Stromal cell of bone marrow (primary cell): ENCODE results near the gene TMUB1.

Source experiments
- DNase-seq: peaks from one replicate; pipeline ENCODE4 v3.0.0-alpha.2; 2012; ENCODE audit warnings: low read depth

TMUB1 gene

DNA sequence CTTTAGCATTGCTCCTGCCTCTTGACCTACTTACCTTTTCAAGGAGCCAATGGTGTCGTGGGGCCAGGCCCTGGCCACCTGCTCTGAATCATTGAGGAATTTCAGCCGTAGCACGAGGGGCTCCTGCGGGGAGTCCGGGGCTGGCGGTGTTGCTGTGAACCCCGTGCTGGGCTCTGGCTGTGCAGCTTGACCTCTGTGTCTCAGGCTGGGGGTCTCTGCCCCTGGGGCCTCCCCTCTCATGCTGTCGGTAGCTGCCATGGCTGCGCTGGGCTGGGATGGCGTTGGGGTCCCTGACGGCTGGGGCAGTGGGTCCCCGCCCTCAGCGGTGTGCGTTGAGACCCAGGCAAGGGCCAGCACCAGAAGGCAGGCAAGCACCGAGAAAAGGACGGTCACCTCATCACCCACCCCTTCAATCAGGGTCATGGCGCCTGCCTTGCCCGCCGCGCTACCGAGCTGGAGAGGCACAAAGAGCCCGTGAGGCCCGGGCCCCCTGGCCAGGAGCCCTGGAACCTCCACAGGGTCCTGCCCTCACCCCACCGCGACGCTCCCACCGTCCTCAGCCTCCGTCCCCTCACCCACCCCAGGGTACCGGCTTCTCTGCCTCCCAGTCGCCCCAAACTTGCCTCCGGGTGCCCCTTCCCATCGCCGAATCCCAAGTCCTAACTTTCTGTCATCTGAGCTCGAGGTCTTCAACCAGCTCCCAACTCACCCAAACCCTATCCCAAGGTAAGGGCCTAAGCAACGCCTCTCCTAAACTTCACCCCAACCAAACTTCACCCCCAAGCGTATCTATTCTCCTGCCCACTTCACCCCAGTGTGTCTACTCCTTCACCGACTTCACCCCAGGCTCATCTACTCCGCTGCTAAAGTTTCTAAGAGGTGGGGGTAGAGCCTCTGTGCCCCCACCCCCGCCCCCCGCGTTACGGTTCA is 887 bp downstream of the TMUB1 start:
- no peak for DNase-seq

GRCh38 chr7:151081170-151082101 is 1.9 kb downstream of the TMUB1 start:
- no peak for DNase-seq

- peak; percentile 89 for DNase-seq
Observed at GRCh38 chr7:151080522-151081169, 2.6 kb downstream of the TMUB1 start, which contains the start of gene FASTK. Gene FASTK (minus strand): TSS chr7:151080809. CDS start chr7:151080766, 43 bp downstream.

GRCh38 chr7:151080067-151080521 is 3.2 kb downstream of the TMUB1 start:
- no peak for DNase-seq

DNA sequence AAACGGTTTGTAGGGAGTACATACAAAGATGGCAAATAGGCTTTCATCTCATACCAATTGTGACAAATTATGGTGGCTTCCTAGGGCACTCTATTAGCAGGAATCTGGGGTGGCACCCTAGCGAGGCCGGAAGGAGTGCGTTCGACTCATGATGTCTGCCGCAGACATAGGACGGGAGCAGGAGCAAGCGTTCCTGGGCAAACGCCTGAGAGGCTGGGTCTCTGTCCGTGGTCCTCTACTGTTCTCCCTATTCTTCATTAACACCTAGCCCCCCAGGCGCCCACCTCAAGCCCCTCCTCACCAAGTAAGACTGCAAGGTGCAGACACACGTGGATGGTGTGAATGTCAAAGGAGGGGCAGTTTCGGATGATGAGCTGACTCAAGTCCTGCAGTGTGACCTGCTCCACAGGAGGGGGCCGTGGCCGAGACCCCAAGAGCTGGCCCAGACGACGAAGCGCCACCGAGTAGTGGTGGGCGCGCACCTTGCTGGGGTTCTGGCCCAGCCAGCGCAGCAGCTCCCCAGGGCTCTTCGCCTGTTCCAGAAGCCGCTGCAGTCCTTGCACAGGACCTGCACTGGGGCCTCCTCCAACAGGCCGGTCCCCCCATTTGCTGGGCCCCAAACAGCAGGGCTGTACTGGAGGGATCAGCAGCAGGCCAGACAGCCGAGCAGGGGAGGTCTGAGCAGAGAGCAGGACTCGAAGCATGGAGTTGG is 3.9 kb downstream of the TMUB1 start:
- DNase-seq, result no peak

DNA sequence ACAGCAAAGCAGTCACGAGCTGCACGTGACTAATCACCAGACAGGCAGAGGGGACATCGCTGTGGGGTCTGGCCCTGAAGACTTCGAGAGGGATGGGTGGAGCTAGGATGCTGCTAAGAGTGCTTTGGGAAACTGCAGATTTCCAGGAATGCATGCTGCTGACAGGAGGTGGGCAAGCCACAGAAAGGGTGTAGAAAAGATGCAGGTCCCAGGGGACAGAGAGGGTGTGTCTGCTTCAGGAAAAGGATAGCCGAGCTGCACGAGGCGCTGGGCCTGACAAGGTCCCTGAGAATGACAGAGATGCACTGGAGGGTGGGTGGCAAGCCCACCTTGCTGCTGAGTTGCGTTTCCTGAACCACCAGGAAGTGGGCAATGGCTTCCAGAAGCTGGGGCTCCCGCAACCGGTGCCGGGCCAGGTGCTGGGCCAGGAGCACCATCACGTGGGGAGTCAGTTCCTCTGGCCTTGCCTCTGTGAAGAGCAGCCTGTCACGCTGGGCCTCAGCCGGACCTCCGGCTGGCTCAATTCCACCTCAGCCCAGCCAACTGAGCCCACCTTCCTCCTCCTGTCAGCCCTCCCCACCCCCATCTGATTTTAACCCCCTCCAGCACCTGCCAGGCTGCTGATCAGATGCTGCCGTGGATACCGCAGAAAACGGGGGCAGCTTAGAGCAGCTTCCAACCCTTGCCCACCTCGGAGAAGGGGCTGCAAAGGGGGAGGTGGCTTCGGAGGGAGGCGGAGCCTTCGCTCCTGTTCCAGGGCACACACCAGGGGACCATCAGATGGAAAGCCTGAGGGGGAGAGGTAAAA is 4.9 kb downstream of the TMUB1 start:
- no peak for DNase-seq

- DNase-seq, result no peak
Observed at GRCh38 chr7:151077705-151078232, 5.5 kb downstream of the TMUB1 start.

DNA sequence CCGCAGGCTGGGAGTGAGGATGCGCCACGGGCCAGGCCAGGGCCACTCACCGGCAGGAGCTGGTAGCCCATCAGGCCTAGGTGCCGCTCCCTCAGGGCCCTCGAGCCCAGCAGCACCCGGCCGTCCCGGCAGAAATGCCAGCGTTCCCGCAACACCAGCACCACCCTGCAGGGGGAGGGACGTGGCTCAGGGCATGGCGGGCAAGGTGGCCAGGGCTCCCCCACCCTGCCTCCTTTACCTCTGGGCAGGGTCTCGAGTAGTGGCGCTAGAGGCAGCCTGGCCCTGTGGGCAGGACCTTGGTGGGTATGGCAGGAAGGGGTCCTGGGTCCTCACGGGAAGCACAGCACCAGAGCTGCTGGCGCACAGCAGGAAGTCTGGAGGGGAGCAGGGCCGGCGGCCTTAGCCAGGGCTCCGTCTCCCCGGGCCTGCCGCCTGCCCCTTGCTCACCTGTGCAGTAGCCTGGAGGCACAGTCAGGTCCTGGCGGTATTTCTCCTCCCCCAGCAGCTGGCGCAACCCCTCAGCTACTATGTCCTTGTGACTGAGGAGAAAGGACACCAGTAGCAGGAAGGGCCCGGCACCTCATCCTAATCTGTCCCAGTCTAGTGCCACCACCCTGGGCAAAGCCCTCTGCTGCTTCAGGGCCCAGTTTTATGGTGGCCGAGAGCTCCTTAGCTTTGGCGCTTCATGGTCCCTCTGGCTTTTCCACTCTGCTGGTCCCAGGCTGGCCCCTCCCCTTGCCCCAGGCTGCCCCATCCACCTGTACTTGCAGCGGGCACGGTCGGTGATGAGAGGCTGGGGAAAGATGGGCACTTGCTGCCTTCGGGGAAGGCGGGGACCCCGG is 6.2 kb downstream of the TMUB1 start:
- DNase-seq, result no peak

- no peak for DNase-seq
Observed at GRCh38 chr7:151075978-151076426, 7.3 kb downstream of the TMUB1 start.

- no peak for DNase-seq
Observed at GRCh38 chr7:151075662-151075971, 7.7 kb downstream of the TMUB1 start.

DNA sequence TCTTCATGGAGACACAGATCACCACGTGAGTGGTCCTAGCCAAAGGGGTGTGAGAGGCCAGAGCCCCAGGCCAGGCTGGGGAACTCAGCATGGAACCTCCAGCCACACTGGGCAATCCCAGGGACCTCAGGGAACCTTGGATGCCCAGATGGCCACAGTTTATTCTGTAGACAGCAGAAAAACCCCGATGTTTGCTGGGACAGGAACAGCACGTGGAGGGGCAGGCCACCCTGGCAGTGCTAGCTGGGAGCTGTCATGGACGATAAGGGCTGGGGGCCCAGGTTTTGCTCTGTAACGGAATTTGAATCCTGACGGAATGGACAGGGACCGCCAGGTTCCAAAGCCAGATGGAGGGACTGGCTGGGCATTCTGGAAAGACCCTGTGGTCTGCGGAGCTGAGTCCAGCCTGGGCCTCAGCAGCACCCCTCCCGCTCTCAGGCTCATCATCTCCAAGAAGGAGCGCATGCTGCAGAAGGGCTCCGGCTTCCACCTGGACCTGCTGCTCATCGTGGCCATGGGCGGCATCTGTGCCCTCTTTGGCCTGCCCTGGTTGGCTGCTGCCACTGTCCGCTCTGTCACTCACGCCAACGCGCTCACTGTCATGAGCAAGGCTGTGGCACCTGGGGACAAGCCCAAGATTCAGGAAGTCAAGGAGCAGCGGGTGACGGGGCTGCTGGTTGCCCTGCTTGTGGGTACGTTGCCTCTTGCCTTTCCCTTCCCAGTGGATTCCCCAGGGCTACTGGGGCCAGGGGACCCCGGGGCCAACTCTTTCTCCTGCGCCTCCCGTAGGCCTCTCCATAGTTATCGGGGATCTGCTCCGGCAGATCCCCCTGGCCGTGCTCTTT is 8.3 kb downstream of the TMUB1 start:
- no peak for DNase-seq

GRCh38 chr7:151073990-151074389 is 9.3 kb downstream of the TMUB1 start:
- no peak for DNase-seq

GRCh38 chr7:151071032-151071866 is 12.0 kb downstream of the TMUB1 start:
- DNase-seq, result no peak

GRCh38 chr7:151070574-151070960 is 12.7 kb downstream of the TMUB1 start:
- no peak for DNase-seq

- no peak for DNase-seq
Observed at GRCh38 chr7:151069841-151070573, 13.3 kb downstream of the TMUB1 start.

DNA sequence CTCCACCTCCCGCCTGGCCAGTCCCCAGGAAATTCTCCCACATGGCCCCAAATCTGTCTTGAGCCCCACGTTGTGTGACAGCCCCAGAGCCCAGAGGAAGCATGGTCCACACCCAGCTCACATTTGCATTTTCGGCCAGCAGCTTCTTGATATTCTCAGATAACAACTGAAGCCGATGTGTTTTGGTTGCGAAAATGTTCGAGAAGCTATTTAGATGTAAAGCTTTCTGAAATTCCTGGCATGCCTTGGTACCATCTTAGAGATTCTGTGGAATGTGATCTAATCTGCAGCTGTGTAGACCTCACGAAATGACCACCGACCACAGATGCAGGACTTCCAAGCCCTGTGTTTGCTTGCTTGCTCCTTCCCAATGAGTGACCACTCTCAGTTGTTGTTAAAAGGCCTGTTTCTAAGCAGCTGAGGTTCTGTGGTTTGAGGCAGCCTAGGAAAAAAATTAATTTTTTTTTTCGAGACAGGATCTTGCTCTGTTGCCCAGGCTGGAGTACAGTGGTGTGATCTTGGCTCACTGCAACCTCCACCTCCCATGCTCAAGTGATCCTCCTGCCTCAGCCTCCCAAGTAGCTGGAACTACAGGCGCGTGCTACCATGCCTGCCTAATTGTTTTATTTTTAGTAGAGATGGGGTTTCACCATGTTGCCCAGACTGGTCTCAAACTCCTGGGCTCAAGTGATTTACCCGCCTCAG is 15.1 kb downstream of the TMUB1 start:
- no peak for DNase-seq
